Measurements from ENCODE around the gene TRIM62.
A peak's percentile ranks its signal among the peaks of the same experiment; 100 is the strongest.
"Not testable (repeated sequence)": the region's sequence is repeated elsewhere in the genome, so short reads cannot be mapped to it uniquely, and the experiment has no call there.

TRIM62 gene

GRCh38 chr1:33157131-33157530, 24.7 kb downstream of the TRIM62 start:
- no peak for DNase-seq

DNA sequence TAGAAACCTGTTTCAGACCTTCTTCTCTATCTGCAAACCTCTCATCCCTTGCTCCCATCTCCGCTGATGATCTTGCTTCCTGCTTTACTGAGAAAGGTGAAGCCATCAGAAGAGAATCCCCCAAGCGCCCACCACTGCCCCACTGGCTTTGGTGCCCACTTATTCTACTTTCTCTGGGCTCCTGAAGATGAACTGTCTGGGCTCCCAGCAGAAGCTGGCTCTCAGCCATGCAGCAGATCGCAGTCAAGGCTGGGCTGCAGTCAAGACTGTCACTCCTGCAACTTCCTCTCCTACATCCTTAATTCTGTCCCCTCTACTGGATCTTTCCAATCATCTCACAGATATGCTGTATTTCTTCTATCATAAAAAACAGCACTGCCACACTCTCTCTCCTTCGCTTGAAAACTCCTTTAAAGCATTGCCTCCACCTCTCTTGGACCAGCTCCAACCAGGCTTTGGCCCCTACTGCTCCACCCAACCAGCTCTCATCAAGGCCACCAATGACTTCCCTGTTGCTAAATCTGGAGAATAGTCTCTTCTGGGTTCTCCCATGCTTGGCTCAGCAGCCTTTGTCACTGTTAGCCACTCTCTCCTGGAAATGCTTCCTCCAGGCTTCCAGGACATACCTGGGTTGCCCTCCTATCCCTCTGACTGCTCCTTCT, 25.8 kb downstream of the TRIM62 start:
- no peak for DNase-seq

GRCh38 chr1:33153650-33154049, 28.2 kb downstream of the TRIM62 start:
- DNase-seq, result no peak

DNA sequence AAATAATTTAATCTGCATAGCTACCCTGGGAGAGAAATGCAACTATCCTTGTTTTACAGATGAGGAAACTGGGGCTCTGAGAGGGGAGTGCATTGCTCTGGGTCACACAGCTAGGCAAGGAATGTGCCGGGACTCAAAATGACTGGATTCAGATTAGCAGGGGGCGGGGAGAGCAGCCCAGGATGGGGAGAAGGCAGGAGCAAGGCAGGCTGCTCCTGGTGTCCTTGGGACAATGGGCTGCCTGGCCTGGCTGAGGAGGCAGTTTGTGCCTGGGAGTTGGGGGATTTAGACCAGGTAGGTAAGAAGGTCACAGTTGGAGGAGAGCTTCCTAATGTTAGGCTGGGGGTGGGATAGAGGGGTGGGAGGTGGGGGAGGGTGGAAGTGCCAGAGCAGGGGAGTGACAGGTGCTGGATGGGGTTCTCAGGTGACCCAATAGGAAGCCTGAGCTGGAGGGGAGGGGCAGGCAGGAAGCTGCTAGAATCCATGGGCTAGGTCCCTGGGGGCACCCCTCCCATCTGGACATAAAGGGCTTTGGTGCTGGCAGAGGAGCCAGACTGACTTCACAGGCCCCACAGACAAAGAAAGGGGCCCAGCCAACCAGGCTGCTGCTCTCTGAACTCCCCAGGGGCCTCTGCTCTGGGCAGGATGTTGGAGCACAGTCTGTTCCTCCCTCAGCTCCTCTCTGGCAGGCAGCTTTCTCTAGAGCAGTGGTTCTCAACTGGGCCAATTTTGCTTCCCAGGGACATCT, 29.0 kb downstream of the TRIM62 start:
- DNase-seq, result no peak

DNA sequence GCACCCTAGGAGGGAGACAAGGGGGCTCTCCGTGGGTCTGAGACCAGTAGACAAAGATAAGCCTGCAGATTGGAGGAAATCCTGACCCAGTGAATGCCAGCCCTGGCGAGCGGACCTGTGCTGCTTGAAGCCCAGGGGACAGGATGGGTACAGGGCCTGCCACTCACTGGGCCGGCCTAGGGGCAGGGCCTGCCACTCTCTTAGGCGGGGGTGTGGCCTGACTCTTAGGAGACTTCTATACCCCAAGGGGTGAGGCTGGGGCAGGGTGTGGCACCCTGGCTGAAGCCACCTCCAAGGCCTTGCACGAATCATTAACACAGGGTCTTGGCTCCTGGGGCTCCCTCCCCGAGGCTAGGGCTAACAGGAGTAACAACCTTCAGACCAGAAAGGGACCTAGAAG, 30.7 kb downstream of the TRIM62 start:
- DNase-seq, result no peak

GRCh38 chr1:33150522-33150921, 31.3 kb downstream of the TRIM62 start:
- DNase-seq, result no peak

DNA sequence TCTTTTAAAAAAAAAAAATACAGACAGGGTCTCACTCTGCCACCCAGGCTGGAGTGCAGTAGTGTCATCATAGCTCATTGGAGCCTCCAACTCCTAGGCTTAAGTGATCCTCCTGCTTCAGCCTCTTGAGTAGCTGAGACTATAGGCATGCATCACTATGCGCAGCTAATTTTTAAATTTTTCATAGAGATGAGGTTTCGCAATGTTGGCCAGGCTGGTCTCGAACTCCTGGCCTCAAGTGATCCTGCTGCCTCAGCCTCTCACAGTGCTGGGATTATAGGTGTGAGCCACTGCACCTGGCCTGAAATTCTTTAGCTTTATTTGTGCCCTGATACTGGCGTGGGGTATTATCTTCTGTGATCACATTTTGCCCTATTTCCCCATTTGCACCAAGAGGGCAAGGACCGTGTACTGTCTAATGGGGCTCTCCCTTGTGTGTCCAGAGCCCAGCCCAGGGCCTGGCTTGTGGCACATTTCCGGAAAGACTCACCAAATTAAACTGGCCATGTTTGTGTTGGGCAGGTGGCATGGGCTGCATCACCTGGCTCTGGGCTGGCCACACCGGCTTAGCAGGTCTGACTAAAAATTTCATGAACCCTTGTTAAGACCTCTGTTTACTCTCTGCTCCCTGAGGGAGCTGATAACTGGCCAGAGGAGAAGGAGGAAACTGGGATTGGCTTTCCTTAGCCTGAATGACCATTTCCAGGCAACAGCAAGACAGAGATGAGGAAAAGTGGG, 32.2 kb downstream of the TRIM62 start:
- DNase-seq, result no peak

- no peak for DNase-seq
Observed at GRCh38 chr1:33148615-33149014, 33.2 kb downstream of the TRIM62 start.

DNA sequence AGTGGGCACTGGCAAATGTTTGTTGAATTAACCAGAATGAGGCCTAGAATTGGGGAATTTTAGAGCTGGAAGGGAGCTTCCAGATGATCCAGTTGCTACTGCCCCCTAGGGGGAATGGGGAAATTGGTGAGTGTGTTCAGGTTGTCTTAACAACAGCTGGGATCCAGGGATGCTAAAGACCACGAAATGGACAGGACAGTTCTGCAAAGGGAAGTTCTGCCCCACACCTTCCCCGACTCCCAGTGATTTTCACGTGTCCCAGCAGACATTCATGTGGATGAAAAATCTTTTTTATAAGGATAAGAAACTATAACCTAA, 33.9 kb downstream of the TRIM62 start:
- peak; percentile 15 for DNase-seq

- no peak for DNase-seq
Observed at GRCh38 chr1:33147275-33147996, 34.4 kb downstream of the TRIM62 start.

DNA sequence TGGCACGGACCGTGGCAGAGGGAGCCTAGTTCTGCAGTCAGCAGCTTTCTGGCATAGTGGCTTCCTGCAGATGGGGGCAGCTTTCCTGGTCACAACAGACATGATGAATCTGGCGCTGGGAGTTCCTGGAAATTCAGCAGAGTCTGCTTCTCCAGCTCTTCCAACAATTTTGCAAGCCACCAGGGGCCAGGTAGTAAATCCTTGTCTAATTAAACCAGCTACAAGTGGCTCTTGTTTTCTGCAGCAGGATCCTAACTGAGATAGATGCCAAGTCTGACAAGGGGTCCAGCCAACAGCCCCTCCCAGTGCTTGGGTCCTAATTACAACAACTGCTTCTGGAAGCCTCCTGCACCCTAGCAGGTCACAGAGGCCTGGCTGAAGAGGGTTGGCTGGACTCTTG, 35.8 kb downstream of the TRIM62 start:
- DNase-seq, result no peak

GRCh38 chr1:33143698-33144097, 38.1 kb downstream of the TRIM62 start:
- DNase-seq, result no peak

GRCh38 chr1:33143176-33143575, 38.7 kb downstream of the TRIM62 start:
- DNase-seq, result no peak

GRCh38 chr1:33142483-33143064, 39.3 kb downstream of the TRIM62 start:
- no peak for DNase-seq

GRCh38 chr1:33141781-33142180, 40.1 kb downstream of the TRIM62 start:
- DNase-seq, result no peak

- DNase-seq, result no peak
Observed at GRCh38 chr1:33141216-33141615, 40.6 kb downstream of the TRIM62 start.

DNA sequence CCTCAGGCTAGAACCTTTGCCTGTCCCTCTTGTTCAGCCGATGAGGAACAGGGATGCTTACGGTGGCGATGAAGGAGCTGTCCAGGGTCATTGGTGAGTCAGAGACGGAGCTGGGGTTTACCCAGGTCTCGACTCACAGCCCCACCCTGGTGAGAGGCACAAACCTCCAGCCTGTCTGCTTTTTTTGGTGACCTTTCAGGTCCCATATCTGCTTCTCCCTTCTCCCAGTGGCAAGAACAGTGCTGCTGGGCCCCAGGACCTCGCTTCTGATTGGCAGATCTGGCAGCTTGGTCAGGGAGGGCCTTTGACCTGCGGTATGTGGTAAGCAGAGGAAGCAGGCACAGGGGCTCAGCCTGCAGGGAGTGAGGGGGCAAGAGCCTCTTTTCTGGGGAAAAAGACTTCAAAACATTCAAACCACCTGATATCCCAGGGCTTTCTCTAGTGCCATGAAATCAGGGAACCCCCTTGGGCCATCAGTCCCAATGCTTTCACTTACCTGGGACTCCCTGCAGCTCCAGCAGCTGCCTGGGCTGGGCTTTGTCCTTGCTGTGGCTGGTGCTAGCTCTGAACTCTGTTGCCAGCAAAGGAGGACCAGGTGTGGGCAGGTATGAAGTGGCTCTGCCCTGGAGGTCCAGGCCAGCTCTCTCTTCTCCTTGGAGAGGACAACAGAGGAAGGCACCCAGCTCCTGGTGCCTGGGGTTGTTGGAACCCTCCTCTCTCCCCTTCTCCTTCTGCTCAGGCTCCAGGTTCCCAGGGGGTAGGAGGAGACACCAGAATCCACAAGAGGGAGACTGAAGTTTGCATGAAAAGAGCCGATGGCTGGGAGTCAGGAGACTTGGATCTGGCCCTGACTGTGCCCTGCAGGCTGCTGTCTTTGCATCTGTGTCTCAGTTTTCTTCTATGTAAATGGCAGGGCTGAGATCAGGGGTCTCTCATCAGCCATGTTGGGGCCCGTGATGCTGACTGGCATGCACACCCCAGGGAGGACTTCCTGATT, 41.4 kb downstream of the TRIM62 start:
- DNase-seq, result no peak

- DNase-seq, result peak; percentile 28
Observed at GRCh38 chr1:33137800-33138199, 44.0 kb downstream of the TRIM62 start.

- DNase-seq, result not testable (repeated sequence)
Observed at GRCh38 chr1:33136041-33136440, 45.8 kb downstream of the TRIM62 start.

DNA sequence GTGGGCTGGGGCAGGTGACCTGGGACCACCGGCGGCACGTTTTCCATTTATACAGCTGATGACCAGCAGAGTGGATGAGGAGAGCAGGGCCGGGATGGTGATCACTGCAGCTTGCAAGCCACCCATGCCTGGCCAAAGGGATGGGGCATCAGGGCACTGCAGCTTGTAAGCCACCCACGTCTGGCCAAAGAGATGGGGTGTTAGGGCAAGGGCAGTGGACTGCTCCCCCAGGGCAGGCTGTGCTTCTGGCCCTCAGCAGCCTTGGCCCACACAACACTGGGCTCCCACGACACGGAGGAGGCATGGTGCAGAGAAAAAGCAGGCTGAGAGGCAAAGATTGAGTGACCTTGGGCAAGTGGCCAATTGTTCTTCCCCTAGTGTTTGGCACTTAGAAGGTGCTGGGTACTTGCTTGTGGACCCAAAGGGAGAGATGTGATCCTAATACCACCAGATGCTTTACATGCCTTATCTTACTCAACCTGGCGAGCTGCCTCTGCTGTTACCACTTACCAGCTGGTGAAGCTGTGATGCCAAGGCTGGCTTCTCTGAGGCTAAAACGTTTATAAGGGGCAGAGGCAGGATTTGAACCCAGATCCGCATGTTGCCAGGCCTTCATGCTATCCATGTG, 48.3 kb downstream of the TRIM62 start:
- DNase-seq, result no peak

GRCh38 chr1:33132549-33132948, 49.3 kb downstream of the TRIM62 start:
- DNase-seq, result peak; percentile 66
